Nephron progenitor cell (in vitro differentiated cells): ENCODE results near the gene POMT1.

Experiments
- DNase-seq: peaks from one replicate; pipeline ENCODE4 v3.0.0; 2021
- H3K27ac Mint-ChIP-seq: 2 replicates; pipeline ENCODE4 v1.8.0; 2021; ENCODE audit warnings: mild to moderate bottlenecking, moderate library complexity, mixed read lengths
- H3K27me3 Mint-ChIP-seq: 2 replicates; pipeline ENCODE4 v1.8.0; 2021; ENCODE audit warnings: mild to moderate bottlenecking, low read depth, mixed read lengths; ENCODE audit not compliant: poor library complexity
- H3K36me3 Mint-ChIP-seq: 2 replicates; pipeline ENCODE4 v1.8.0; 2021; ENCODE audit warnings: low read depth, mixed read lengths
- H3K4me1 Mint-ChIP-seq: 2 replicates; pipeline ENCODE4 v1.8.0; 2021; ENCODE audit warnings: mixed read lengths
- H3K4me3 Mint-ChIP-seq: 2 replicates; pipeline ENCODE4 v1.8.0; 2021; ENCODE audit warnings: mild to moderate bottlenecking, moderate library complexity, mixed read lengths
- H3K9me3 Mint-ChIP-seq: 2 replicates; pipeline ENCODE4 v1.8.0; 2021; ENCODE audit warnings: mild to moderate bottlenecking, moderate library complexity, mixed read lengths
- TF ChIP-seq, protein P1 (sequence below): fragments of 200-600 bp; sonication (generic); IDR thresholded peaks from 2 replicates; pipeline ENCODE4 v1.5.0; 2021; ENCODE audit warnings: antibody characterized with exemption

POMT1 gene

DNA sequence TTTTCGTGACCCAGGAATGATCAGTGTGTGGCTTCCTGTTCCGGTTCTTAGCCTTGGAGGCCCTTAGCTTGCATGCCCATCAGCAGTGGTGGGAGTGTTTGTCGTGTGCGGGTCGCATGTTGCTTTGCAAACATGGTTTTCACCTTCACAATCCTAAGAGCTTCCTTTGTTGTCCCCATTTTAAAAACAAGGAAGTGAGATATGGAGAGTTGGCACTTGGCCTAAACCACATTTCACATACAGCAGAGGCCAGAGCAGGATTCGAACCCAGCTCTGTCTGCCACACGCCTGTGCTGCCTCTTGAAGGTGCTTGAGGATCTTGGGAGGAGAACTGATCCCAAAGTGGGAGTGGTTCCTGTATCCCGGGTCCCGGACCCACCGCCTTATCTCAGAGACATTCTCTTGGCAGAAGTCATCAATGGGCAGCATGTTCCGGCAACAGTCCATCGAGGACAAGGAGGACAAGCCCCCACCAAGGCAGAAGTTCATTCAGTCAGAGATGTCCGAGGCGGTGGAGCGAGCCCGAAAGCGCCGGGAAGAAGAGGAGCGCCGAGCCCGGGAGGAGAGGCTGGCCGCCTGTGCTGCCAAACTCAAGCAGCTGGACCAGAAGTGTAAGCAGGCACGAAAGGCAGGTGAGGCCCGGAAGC is 38.2 kb upstream of the POMT1 start:
- Mint-ChIP-seq H3K27me3 (no peaks in the 10 kb centered on the region), H3K9me3 (no peaks in the 10 kb centered on the region), H3K4me1 (no peaks in the 10 kb centered on the region), H3K36me3 (peaks cover 85% of the 10 kb centered on the region), H3K4me3 (no peak overlapping the region), H3K27ac (no peak overlapping the region)
- DNase-seq, result no peak
- TF ChIP-seq, protein P1, sequence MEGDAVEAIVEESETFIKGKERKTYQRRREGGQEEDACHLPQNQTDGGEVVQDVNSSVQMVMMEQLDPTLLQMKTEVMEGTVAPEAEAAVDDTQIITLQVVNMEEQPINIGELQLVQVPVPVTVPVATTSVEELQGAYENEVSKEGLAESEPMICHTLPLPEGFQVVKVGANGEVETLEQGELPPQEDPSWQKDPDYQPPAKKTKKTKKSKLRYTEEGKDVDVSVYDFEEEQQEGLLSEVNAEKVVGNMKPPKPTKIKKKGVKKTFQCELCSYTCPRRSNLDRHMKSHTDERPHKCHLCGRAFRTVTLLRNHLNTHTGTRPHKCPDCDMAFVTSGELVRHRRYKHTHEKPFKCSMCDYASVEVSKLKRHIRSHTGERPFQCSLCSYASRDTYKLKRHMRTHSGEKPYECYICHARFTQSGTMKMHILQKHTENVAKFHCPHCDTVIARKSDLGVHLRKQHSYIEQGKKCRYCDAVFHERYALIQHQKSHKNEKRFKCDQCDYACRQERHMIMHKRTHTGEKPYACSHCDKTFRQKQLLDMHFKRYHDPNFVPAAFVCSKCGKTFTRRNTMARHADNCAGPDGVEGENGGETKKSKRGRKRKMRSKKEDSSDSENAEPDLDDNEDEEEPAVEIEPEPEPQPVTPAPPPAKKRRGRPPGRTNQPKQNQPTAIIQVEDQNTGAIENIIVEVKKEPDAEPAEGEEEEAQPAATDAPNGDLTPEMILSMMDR, result no peak

DNA sequence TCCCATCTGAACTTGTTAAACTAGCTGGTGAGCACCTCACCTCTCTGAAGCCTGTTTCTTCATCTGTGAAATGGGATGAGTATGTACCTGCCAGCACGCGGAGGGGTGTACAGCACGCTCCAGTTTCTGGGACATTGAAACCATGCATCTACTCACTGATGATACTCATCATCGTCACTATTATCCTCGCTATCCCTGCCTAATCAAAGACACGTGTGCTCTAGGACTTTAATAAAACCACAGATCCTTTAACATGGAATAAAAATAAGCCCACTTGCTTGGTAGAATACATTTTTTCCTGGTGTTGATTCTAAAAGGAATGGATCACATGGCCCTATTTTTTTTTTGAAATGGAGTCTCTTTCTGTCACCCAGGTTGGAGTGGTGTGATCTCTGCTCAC is 37.3 kb upstream of the POMT1 start:
- peak overlapping the region; percentile 88 for H3K27ac Mint-ChIP-seq
- H3K27me3 Mint-ChIP-seq, result no peaks in the 10 kb centered on the region
- no peaks in the 10 kb centered on the region for H3K9me3 Mint-ChIP-seq
- no peak overlapping the region for H3K4me3 Mint-ChIP-seq
- TF ChIP-seq, protein P1, result no peak
- no peaks in the 10 kb centered on the region for H3K4me1 Mint-ChIP-seq
- DNase-seq, result no peak
- peaks cover 85% of the 10 kb centered on the region for H3K36me3 Mint-ChIP-seq

DNA sequence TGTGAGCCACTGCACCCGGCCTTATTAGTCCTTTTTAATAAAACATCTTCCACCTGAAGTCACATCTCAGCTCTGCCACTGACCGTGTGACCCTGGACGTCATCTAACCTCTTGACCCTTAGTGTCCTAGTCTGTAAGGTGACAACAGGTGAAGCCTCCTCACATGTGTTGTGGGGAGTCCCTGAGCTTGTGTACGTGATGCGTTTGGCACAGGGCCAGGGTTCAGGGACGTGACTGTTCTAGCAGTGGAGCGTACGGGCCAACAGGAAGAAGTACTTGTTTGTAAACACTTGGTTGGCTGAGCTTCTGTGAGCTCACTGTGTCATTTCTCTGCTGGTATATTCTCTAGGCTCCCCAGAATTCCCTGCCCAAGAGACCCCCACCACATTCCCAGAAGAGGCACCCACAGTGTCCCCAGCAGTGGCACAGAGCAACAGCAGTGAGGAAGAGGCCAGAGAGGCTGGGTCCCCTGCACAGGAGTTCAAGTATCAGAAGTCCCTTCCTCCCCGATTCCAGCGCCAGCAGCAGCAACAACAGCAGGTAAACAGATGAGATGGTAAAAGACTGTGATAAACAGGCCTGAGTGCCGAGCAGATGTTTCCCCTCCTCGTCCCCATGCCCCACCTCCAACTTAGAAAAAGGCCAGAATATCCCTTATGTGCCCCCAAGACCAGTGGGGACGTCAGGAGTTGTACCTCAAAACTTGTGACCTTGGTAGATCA is 35.3 kb upstream of the POMT1 start:
- Mint-ChIP-seq H3K36me3 (peaks cover 85% of the 10 kb centered on the region), H3K27me3 (no peaks in the 10 kb centered on the region), H3K9me3 (no peaks in the 10 kb centered on the region), H3K4me1 (no peaks in the 10 kb centered on the region), H3K4me3 (no peak overlapping the region), H3K27ac (no peak overlapping the region)
- TF ChIP-seq, protein P1, result no peak
- no peak for DNase-seq

DNA sequence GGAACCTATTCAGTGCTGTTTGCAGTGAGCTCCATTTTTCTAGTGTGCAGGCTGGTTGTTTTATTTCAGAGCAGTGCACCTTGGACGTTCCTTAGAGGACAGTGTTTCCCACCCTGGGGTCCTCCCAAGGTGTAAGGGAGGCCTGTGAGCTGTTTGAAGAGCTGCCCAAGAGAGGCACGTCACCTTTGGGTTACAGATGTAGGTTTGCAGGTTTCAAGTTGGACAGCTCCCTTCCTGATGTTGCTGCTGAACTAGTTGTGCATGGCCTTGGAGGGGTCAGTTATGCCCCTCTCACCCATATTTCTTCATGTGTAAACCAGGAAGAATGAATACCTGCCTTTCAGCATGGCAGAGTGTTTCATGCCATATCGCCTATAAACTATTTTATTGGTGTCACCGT is 34.7 kb upstream of the POMT1 start:
- H3K36me3 Mint-ChIP-seq, result peaks cover 87% of the 10 kb centered on the region
- no peaks in the 10 kb centered on the region for H3K4me1 Mint-ChIP-seq
- TF ChIP-seq, protein P1, result no peak
- no peaks in the 10 kb centered on the region for H3K27me3 Mint-ChIP-seq
- no peak for DNase-seq
- no peak overlapping the region for H3K27ac Mint-ChIP-seq
- H3K4me3 Mint-ChIP-seq, result no peak overlapping the region
- H3K9me3 Mint-ChIP-seq, result no peaks in the 10 kb centered on the region

- Mint-ChIP-seq H3K27ac (no peak overlapping the region), H3K4me3 (no peak overlapping the region), H3K9me3 (no peaks in the 10 kb centered on the region), H3K4me1 (no peaks in the 10 kb centered on the region), H3K27me3 (no peaks in the 10 kb centered on the region), H3K36me3 (peaks cover 91% of the 10 kb centered on the region)
- DNase-seq, result no peak
- TF ChIP-seq, protein P1, result no peak
These were observed 33.4 kb upstream of the POMT1 start for GRCh38 chr9:131469356-131469755.

DNA sequence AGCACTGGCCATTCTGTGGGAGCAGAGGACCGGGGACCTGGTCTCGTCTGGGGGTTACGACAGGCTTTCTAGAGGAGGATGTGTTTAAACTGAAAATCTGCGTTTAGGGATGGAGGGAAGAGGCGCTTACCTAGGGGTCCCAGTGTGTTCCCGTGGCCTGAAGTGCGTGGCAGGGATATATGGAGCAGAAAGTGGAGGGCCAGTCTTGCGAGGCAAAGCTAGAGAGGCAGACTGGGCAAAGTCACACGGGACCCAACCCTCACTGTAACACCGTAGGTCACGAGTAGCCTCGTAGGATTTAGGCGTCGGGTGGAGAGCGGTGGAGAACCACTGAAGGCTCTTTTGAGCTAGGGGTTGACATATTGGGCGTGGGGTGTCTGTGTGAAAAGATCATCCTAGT is 32.8 kb upstream of the POMT1 start:
- DNase-seq, result no peak
- Mint-ChIP-seq H3K27me3 (no peaks in the 10 kb centered on the region), H3K27ac (peak overlapping the region; percentile 89), H3K9me3 (no peaks in the 10 kb centered on the region), H3K4me1 (no peaks in the 10 kb centered on the region), H3K36me3 (peaks cover 91% of the 10 kb centered on the region), H3K4me3 (no peak overlapping the region)
- TF ChIP-seq, protein P1, result no peak
